ENCODE data around the gene P3H2. TPM values are rescaled to one million over a fixed set of nuclear protein-coding genes. Genes with fewer than 3 reads are reported as not detected.

P3H2 gene
- total RNA-seq, 4 donors from 2014 or later = 29.9 to 73.3 (median 54.5) TPM

- Histone ChIP-seq H3K27me3 (no peaks in the 10 kb centered on the region), H3K36me3 (no peaks in the 10 kb centered on the region), H3K4me3 (no peak overlapping the region), H3K4me1 (no peaks in the 10 kb centered on the region), H3K27ac (no peak overlapping the region), H3K9me3 (no peaks in the 10 kb centered on the region)
- WGBS = 85% methylated on average over 4 of the region's 4 CpGs
- TF ChIP-seq POLR2AphosphoS5 (IDR thresholded peaks at IDR 0.05) (no peak), EP300 (IDR thresholded peaks at IDR 0.05) (no peak), POLR2A (IDR thresholded peaks at IDR 0.05) (no peak), CTCF (IDR thresholded peaks at IDR 0.05) (no peak)
- no peak for DNase-seq (ENCODE audit: low spot score in 2 of 2)
Observed at GRCh38 chr3:190000187-190000860, 120.4 kb downstream of the P3H2 start.

- Histone ChIP-seq H3K27ac (no peak overlapping the region), H3K9me3 (no peaks in the 10 kb centered on the region), H3K27me3 (no peaks in the 10 kb centered on the region), H3K4me3 (no peak overlapping the region), H3K4me1 (no peaks in the 10 kb centered on the region), H3K36me3 (no peaks in the 10 kb centered on the region)
- no peak for TF ChIP-seq EP300 (IDR thresholded peaks at IDR 0.05)
- no peak for DNase-seq (ENCODE audit: low spot score in 2 of 2)
- WGBS = 86% methylated on average over 4 of the region's 4 CpGs
Observed at GRCh38 chr3:189999718-190000117, 121.0 kb downstream of the P3H2 start.

GRCh38 chr3:189995129-189995528 is 125.6 kb downstream of the P3H2 start:
- Histone ChIP-seq H3K27ac (no peak overlapping the region), H3K27me3 (no peaks in the 10 kb centered on the region), H3K4me3 (no peak overlapping the region), H3K9me3 (no peaks in the 10 kb centered on the region), H3K36me3 (no peaks in the 10 kb centered on the region), H3K4me1 (no peaks in the 10 kb centered on the region)
- DNase-seq (ENCODE audit: low spot score in 2 of 2) = no peak
- WGBS = 86% methylated on average over 3 of the region's 3 CpGs
- TF ChIP-seq EP300 (IDR thresholded peaks at IDR 0.05) = no peak
- no peak for TF ChIP-seq POLR2AphosphoS5 (IDR thresholded peaks at IDR 0.05)
- no peak for TF ChIP-seq POLR2A (IDR thresholded peaks at IDR 0.05)
- TF ChIP-seq CTCF (IDR thresholded peaks at IDR 0.05) = no peak

GRCh38 chr3:189990826-189991225 is 129.9 kb downstream of the P3H2 start:
- Histone ChIP-seq H3K27ac (no peak overlapping the region), H3K4me3 (no peak overlapping the region), H3K27me3 (no peaks in the 10 kb centered on the region), H3K36me3 (no peaks in the 10 kb centered on the region), H3K4me1 (no peaks in the 10 kb centered on the region), H3K9me3 (no peaks in the 10 kb centered on the region)
- no peak for DNase-seq (ENCODE audit: low spot score in 2 of 2)
- TF ChIP-seq CTCF (IDR thresholded peaks at IDR 0.05) (no peak), POLR2A (IDR thresholded peaks at IDR 0.05) (no peak), POLR2AphosphoS5 (IDR thresholded peaks at IDR 0.05) (no peak), EP300 (IDR thresholded peaks at IDR 0.05) (no peak)
- 84% methylated on average over 5 of the region's 5 CpGs for WGBS

GRCh38 chr3:189988854-189989253 is 131.8 kb downstream of the P3H2 start:
- no peaks in the 10 kb centered on the region for H3K9me3 ChIP-seq
- no peak for DNase-seq (ENCODE audit: low spot score in 2 of 2)
- H3K27me3 ChIP-seq = no peaks in the 10 kb centered on the region
- TF ChIP-seq POLR2A (IDR thresholded peaks at IDR 0.05) (no peak), POLR2AphosphoS5 (IDR thresholded peaks at IDR 0.05) (no peak), CTCF (IDR thresholded peaks at IDR 0.05) (no peak)
- H3K4me1 ChIP-seq = no peaks in the 10 kb centered on the region
- no peaks in the 10 kb centered on the region for H3K36me3 ChIP-seq
- WGBS = 73% methylated on average over 12 of the region's 12 CpGs
- H3K27ac ChIP-seq = no peak overlapping the region
- H3K4me3 ChIP-seq = no peak overlapping the region

- no peak for DNase-seq (ENCODE audit: low spot score in 2 of 2)
- Histone ChIP-seq H3K36me3 (no peaks in the 10 kb centered on the region), H3K27me3 (no peaks in the 10 kb centered on the region), H3K4me1 (no peaks in the 10 kb centered on the region), H3K4me3 (no peak overlapping the region), H3K9me3 (no peaks in the 10 kb centered on the region), H3K27ac (no peak overlapping the region)
- TF ChIP-seq POLR2AphosphoS5 (IDR thresholded peaks at IDR 0.05) (no peak), CTCF (IDR thresholded peaks at IDR 0.05) (no peak), POLR2A (IDR thresholded peaks at IDR 0.05) (no peak), EP300 (IDR thresholded peaks at IDR 0.05) (no peak)
- WGBS = 50% methylated on average over 3 of the region's 3 CpGs
Observed at GRCh38 chr3:189988322-189988721, 132.4 kb downstream of the P3H2 start.

All from suprapubic skin (tissue), 4 donors.